Measurements from ENCODE around the gene SGCG. TPM values are rescaled to one million over a fixed set of nuclear protein-coding genes. Genes with fewer than 3 reads are reported as not detected.
"Not testable (repeated sequence)": the region's sequence is repeated elsewhere in the genome, so short reads cannot be mapped to it uniquely, and the experiment has no call there.

Gene SGCG
- polyA plus RNA-seq, 1 donor: 70.9 TPM

GRCh38 chr13:23205807-23206206 lies 25.0 kb downstream of the SGCG start:
- DNase-seq (ENCODE audit: low read depth): no peak

DNA sequence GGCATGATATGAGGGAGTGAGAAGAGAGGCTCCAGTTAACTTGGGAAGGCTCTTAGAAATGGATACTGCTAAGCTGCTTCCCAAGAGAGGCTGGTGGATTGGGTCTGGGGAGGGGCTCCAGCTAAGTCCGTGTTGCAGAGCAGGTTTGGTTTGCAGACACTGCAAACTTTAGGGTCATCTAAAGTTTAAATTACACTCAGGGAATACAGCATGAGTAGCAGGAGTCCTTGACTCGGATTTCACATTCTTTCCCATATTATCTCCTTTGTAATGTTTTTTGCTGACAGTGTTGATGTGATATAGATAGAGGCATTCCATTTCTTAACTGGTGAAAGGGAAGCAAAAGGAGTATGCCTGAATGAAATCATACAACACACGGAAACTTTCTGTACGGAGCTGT lies 31.9 kb downstream of the SGCG start:
- DNase-seq (ENCODE audit: low read depth): peak; percentile 8

GRCh38 chr13:23231241-23231640 lies 50.5 kb downstream of the SGCG start:
- no peak for DNase-seq (ENCODE audit: low read depth)

DNA sequence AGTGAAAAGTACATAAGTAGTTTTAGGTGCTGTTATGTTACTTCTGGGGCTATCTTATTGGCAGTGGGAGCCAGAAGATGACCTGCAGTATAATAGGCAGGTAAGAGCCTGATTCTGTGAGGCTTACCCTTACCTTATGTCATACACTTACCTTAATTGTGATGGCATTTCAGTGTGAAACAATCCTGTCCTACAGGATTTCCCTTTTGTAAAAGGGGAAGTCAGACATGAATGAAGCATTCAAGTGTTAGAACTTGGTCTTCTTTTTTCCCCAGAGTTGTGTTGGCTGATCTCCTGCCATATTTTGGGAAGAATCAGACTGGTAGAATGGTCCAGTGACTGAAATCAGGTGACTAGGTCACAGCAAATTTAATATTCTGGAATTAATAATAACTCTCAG lies 55.2 kb downstream of the SGCG start:
- no peak for DNase-seq (ENCODE audit: low read depth)

GRCh38 chr13:23243066-23243465 lies 62.3 kb downstream of the SGCG start:
- no peak for DNase-seq (ENCODE audit: low read depth)

DNA sequence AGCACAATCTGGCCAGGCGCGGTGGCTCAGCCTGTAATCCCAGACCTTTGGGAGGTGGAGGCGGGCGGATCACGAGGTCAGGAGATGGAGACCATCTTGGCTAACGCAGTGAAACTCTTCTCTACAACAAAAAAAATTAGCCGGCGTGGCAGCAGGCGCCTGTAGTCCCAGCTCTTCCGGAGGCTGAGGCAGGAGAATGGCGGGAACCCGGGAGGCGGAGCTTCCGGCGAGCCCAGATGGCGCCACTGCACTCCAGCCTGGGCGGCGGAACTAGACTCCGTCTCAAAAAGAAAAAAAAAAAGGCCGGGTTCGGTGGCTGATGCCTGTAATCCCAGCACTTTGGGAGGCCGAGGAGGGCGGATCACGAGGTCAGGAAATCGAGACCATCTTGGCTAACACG lies 67.6 kb downstream of the SGCG start:
- not testable (repeated sequence) for DNase-seq (ENCODE audit: low read depth)

- no peak for DNase-seq (ENCODE audit: low read depth)
Observed at GRCh38 chr13:23254506-23254905, 73.7 kb downstream of the SGCG start.

GRCh38 chr13:23267571-23267970 lies 86.8 kb downstream of the SGCG start:
- no peak for DNase-seq (ENCODE audit: low read depth)

GRCh38 chr13:23268441-23268840 lies 87.7 kb downstream of the SGCG start:
- DNase-seq (ENCODE audit: low read depth): no peak

DNA sequence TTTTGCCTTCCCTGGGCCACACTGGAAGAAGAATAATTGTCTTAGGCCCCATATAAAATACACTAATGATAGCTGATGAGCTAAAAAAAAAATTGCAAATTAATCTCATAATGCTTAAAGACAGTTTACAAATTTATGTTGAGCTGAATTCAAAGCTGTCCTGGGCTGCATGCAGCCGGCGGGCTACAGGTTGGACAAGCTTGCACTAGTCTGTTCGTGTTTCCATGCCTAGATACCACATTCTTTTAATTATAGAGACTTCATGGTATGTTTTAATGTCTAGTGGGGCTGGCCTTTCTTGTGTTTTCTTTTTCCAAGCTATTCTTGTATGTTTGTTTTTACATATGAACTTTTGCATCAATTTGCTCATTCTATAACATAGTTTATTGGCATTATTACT lies 90.6 kb downstream of the SGCG start:
- no peak for DNase-seq (ENCODE audit: low read depth)

- no peak for DNase-seq (ENCODE audit: low read depth)
Observed at GRCh38 chr13:23273498-23273897, 92.7 kb downstream of the SGCG start.

DNA sequence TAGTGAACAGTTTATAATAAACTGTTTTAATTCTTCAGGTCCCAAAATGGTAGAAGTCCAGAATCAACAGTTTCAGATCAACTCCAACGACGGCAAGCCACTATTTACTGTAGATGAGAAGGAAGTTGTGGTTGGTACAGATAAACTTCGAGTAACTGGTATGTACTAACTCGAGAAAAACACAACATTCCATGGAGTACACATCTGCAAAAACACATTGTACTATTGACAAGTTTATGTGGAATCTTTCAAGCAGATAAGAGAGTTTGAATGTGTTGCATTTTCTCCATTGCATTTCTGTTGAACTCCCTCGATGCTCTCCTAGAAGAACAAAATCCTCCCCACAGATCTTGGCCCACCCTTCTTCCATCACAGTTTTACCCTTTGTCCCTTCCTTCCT lies 98.5 kb downstream of the SGCG start:
- DNase-seq (ENCODE audit: low read depth): no peak

- DNase-seq (ENCODE audit: low read depth): no peak
Observed at GRCh38 chr13:23288564-23288963, 107.8 kb downstream of the SGCG start.

DNA sequence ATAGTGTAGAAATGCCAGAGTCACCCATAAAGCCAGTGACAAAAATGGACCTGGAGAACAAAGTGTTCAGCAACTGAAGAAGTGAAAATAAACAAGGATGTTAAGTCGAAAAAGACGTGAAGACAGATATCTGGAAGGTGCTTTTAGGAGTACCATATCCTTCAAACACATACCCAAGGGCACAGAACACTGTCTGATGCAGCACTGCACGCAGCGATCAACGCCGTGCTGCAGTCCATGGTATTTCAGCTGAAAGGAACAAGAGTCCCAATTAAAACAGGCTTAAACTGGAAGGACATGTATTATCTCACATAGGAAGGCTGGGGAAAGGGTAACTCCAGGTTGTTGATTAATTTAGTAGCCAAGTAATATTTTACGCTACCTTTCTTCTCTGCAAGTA lies 108.2 kb downstream of the SGCG start:
- no peak for DNase-seq (ENCODE audit: low read depth)

DNA sequence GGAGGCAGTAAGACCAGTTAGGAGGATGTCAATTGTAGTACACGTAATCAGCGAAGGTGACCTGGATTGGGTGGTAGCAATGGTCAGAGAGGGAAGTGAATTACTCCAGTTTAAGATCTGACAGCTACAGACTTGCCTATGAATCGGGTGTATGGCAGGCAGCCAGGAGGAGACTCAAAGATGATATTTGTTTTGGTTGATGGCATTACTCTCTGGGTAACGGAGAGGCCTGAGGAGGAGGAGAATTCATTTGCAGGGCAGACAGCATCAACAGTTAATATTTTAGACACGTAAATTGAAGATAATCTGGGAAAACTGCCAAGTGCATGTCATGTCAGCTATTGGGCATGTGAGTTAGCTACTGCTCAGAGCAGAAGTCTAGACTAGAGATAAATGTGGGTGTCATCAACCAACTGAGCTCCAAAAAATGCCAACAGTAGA lies 109.2 kb downstream of the SGCG start:
- no peak for DNase-seq (ENCODE audit: low read depth)

DNA sequence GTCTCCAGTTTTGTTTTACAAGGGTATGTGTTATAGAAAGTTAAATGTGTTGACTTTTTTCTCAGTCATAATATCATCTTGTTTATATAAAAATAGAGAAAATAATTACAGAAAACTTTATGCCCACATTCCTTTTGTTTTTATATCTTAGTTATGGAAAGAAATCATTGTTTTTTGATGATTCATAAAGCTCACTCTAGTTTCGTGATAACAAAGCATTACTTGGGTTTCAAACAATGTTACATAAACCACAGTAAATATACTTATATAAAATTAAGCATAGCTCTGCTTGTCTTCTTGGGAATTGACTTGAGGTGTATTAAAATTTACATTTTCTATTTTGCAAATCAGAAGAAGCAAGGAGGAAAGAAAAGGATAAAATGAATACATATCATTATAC lies 111.8 kb downstream of the SGCG start:
- no peak for DNase-seq (ENCODE audit: low read depth)

- not testable (repeated sequence) for DNase-seq (ENCODE audit: low read depth)
Observed at GRCh38 chr13:23314837-23315236, 134.1 kb downstream of the SGCG start.

- DNase-seq (ENCODE audit: low read depth): no peak
Observed at GRCh38 chr13:23319883-23320224, 139.1 kb downstream of the SGCG start.

GRCh38 chr13:23320926-23321534 lies 140.3 kb downstream of the SGCG start:
- no peak for DNase-seq (ENCODE audit: low read depth)

GRCh38 chr13:23321535-23322241 lies 140.9 kb downstream of the SGCG start:
- peak; percentile 39 for DNase-seq (ENCODE audit: low read depth)

- DNase-seq (ENCODE audit: low read depth): no peak
Observed at GRCh38 chr13:23322353-23323336, 141.9 kb downstream of the SGCG start.

- DNase-seq (ENCODE audit: low read depth): no peak
Observed at GRCh38 chr13:23323946-23324709, 143.3 kb downstream of the SGCG start.

Data from forelimb muscle (tissue), 1 donor.